NAMALWA (cell line): ENCODE measurements around the gene KCNMA1.

Source experiments
- DNase-seq: peaks from one replicate; pipeline ENCODE4 v3.0.0-alpha.2; 2015; ENCODE audit warnings: low spot score

KCNMA1 gene

DNA sequence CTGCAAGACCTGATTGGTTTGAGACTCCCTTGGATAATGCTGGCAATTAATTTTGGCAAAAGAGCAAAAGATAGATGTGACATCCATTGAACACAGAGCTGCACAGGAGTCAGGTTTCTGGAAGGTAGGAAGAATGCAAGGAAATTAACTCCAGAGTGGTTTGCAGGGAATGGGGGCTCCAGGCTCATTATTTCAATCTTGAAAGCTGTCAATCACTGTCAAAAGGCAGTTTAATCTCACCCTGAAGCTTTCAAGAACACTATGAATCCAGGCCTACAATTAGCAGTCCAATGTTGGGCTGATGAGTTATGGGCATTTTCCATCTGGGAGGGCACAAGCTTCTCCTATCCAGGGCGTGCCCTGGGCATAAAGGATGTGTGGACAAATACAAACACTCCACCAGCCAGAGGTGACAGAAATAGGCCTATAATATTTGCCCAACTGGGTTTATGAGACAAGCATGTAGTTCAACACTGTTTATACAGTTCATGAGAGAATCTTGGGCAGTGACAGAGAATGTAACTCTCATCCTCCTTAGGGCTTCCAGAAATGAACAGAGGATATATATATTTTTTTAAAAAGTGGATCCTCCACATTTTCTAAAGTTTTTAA is 80.5 kb downstream of the KCNMA1 start:
- no peak for DNase-seq

DNA sequence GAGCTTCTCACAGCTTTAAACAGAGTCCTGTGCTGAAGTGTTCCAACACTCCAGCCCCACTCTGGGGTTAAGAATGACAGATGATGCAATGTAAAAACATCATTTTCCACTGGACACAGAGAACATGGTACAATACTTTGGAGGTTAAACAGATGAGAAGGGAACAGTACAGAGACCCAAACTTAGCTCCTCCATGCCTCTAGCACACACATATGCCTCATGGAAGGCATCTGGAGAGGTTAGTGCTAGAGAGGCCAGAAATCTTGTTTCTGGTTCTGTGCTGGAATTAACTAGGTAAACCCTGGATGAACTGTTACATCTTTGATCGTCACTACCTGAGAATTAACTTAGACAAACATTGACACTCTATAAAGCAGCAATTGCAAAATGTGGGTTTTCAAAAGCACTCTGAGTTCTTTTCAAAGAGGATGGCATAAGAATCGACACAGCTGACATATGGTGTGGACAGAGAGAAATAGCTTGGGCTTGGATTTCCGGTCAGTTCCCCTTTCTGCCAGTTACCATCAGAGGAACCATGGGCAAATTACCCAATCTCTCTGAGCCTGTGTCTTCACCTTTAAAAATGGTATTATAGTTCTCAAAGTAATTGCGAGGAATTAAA is 81.9 kb downstream of the KCNMA1 start:
- no peak for DNase-seq

- no peak for DNase-seq
These were observed 82.6 kb downstream of the KCNMA1 start for GRCh38 chr10:77554996-77555397.

DNA sequence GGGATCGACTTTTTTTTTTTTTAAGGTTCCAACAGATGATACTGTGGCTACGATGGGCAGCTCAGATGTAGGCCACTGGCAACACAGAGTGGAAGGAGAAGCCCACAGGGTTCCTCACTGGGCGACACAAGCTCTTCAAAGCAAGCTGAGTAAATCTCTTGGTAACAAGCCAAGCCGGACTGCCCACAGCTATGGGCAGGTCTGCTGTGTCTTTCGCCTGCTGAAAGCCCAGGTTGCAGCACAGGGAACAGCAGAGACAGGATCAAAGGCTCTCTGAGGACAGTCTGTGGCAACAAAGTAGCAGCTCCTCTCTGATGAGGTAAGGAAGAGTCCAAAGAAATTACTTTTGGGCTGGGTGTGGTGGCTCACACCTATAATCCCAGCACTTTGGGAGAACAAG is 83.6 kb downstream of the KCNMA1 start:
- DNase-seq: no peak

GRCh38 chr10:77553311-77553710 is 84.3 kb downstream of the KCNMA1 start:
- no peak for DNase-seq

DNA sequence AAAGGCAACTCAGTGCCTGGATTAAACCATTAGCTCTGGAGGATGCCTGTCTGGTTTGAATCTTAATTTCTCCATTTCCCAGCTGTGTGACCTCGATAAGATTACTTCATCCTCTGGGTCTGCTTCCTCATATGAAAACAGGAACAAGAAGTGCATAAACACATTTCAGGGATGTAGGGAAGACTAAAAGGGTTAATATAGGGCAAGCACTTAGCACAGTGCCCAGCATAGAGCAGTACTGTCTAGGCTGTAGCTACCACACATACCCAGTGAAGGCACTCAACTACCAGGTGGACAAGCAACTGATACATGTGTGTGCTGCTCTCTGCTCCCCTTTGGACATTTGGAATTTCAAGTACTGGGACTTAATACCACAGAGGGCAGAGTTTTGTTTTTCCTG is 85.4 kb downstream of the KCNMA1 start:
- DNase-seq: no peak

DNA sequence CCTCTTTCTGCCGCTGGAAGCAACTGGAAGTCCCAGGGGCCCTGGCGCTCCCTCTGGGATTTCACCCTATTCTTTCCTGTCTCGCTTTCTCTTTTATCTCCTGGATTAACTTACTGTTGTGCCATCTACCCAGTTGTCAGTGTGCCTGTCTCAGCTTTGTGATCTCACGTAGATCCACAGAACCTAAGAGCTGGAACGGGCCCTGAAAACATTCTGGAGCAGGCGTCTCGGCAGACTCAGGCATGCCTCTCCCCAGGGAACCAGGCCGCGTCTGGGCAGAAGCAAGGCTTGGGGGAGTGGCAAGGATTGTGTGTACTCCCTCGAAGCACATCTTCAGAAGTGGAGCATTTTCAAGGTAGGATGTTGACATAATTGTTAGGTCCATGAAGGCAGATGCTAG is 87.2 kb downstream of the KCNMA1 start:
- DNase-seq: no peak

- DNase-seq: no peak
These were observed 88.9 kb downstream of the KCNMA1 start for GRCh38 chr10:77548671-77549070.

- DNase-seq: no peak
These were observed 89.5 kb downstream of the KCNMA1 start for GRCh38 chr10:77548157-77548556.

- DNase-seq: no peak
These were observed 90.1 kb downstream of the KCNMA1 start for GRCh38 chr10:77547307-77548050.

GRCh38 chr10:77546042-77546441 is 91.6 kb downstream of the KCNMA1 start:
- DNase-seq: no peak

DNA sequence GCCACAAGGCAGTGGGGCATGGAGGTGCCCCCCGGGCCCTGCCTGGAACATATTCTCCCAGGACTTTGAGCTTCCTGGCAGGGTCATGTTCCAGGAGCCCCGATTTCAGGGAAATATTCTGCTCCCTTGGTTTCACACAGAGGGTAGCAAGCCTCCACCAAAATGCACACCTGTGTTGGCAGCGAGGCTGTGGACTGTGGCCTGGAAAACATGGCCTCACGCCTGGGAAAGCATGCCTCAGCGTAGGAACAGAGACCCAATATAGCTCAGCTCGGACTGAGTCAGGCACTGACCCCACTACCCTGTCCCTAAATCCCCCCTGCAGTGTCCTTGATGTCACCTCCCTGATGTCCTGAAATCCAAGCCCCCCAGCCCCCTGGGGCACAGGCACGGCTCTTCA is 92.0 kb downstream of the KCNMA1 start:
- DNase-seq: no peak

DNA sequence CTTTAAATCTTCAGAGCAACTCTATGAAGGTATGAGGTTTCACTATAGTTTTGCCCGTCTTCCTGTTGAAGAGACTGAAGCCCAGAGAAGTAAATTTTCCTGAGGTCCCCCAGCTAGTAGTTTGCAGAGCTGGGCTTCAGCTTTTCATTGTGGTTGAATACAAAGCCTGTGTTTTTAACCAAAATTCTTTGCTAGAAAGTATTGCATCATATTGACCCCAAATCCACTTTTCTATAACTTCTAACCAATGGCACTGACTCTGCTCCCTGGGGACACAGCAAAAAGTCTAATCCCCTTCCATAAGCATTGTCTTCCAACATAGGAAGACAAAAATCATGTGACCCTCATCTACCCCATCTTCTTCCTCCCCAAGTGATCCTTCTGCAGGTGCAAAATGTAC is 93.0 kb downstream of the KCNMA1 start:
- DNase-seq: no peak

- DNase-seq: no peak
These were observed 94.8 kb downstream of the KCNMA1 start for GRCh38 chr10:77542710-77543259.

- DNase-seq: no peak
These were observed 95.7 kb downstream of the KCNMA1 start for GRCh38 chr10:77541944-77542343.

DNA sequence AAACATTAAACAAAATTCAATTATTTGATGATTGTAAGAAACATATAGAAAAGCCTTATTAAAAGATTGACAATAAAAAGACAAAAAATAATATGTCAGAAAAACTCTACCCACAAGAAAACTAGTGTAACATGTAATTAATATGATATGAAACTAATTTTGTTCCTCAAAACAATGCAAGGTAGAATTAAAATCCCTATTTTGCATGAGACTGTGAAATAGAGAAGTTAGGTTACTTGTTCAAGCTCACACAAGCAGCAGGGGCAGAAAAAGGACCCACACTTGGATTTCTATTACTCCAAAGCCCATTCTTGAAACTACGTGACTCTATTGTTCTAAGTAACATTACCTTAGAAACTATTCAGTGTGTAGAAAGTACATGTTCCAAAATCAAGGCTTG is 96.4 kb downstream of the KCNMA1 start:
- DNase-seq: peak; percentile 1

GRCh38 chr10:77539147-77539935 is 98.3 kb downstream of the KCNMA1 start:
- DNase-seq: no peak

DNA sequence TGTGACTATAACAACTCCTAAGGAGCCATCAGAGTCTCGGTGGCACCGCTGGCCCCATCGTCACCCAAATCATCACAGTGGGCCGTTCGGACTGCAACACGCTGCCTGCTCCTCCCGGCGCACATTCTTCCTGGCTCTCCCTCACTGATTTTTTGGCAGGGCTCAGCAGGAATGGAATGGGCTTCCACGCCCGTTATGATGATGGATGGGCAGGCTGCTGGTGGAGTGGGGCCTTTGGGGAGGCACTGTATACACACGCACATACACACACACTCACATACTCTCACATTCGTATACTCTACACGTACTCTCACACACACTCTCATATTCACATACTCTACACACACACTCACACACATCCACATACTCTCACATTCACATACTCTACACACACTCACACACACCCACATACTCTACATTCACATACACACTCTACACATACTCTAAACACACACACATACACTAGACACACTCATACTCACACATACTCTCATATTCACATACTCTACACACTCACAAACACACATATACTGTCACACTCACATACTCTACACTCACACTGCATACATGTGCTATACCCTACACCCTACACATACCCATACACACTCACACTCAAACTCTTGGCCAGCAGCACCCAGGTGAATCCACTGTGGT is 99.8 kb downstream of the KCNMA1 start:
- no peak for DNase-seq

DNA sequence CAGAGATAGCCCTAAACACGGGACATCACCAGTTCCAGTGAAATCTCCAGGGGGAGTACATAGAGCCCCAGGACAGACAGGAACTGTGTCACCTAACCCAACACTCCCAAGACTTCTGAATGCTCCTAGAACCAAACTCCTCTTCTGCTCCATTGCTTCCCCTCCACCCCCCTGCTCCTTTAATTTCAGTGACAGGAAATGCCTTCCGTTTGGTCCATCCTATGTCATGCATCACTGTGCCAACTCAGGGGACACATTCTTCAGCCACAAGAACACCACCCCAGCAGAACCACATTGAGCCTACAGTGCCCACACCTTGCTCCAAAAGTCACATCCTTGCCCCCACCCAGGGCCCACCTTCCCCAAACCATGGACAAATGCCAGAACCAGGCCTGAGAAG is 100.5 kb downstream of the KCNMA1 start:
- DNase-seq: no peak

GRCh38 chr10:77533887-77534278 is 103.7 kb downstream of the KCNMA1 start:
- DNase-seq: no peak

GRCh38 chr10:77533146-77533886 is 104.3 kb downstream of the KCNMA1 start:
- no peak for DNase-seq
